ENCODE data around the gene PNPLA8. TPM values are rescaled to one million over a fixed set of nuclear protein-coding genes. Genes with fewer than 3 reads are reported as not detected.

Gene PNPLA8
- total RNA-seq, 1 donor from 2014 or later = 17.1 TPM

DNA sequence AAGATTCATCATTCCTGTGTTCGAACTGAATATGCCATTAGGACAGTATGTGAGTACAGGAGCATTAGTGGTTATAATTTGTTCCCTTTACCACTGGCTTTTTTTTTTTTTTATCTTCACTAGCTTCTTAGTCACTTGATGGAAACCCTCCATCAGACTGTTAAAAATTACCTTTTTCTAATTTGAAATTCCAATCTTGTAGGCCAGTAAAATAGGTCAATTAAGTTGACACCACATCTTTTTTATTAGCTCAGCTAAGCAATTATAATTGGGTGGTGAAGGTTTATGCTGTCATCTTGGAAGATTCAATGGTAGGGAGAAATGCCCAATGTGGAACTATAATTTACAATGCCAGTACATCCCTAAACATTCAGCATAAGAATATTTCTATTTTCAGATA, 75.8 kb downstream of the PNPLA8 start:
- Mint-ChIP-seq H3K9me3 (ENCODE audit: low read depth) (no peaks in the 10 kb centered on the region), H3K36me3 (ENCODE audit: insufficient read depth) (no peaks in the 10 kb centered on the region), H3K4me1 (ENCODE audit: low read depth) (peaks cover 18% of the 10 kb centered on the region), H3K27me3 (peaks cover 7% of the 10 kb centered on the region), H3K27ac (no peak overlapping the region), H3K4me3 (ENCODE audit: low read depth) (no peak overlapping the region)
- DNase-seq (ENCODE audit: low spot score, unreplicated experiment) = no peak
- TF ChIP-seq, protein P1, sequence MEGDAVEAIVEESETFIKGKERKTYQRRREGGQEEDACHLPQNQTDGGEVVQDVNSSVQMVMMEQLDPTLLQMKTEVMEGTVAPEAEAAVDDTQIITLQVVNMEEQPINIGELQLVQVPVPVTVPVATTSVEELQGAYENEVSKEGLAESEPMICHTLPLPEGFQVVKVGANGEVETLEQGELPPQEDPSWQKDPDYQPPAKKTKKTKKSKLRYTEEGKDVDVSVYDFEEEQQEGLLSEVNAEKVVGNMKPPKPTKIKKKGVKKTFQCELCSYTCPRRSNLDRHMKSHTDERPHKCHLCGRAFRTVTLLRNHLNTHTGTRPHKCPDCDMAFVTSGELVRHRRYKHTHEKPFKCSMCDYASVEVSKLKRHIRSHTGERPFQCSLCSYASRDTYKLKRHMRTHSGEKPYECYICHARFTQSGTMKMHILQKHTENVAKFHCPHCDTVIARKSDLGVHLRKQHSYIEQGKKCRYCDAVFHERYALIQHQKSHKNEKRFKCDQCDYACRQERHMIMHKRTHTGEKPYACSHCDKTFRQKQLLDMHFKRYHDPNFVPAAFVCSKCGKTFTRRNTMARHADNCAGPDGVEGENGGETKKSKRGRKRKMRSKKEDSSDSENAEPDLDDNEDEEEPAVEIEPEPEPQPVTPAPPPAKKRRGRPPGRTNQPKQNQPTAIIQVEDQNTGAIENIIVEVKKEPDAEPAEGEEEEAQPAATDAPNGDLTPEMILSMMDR (IDR thresholded peaks at IDR 0.05; ENCODE audit: unreplicated experiment) = no peak

DNA sequence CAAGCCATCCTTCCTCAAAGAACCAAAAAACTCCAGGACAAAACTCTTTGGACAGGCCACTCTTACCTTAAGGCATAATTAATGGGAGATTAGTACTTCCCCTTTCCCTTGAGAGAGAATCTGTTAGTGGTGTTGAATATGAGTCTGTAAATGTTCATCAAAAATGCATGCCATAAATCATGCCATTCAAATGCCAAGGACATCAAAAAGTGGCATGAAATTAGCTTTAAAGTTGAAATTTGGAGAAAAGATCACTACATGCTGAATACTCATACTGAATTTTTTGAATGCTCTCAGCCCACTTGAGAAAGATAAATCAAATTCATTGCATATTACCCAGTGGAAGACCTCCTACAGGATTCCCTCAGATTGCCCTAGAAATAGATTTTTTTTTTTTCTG, 76.4 kb downstream of the PNPLA8 start:
- DNase-seq (ENCODE audit: low spot score, unreplicated experiment) = no peak
- H3K4me3 Mint-ChIP-seq (ENCODE audit: low read depth) = peak overlapping the region; percentile 41
- no peaks in the 10 kb centered on the region for H3K9me3 Mint-ChIP-seq (ENCODE audit: low read depth)
- TF ChIP-seq, protein P1 (IDR thresholded peaks at IDR 0.05; ENCODE audit: unreplicated experiment) = no peak
- H3K27me3 Mint-ChIP-seq = peaks cover 4% of the 10 kb centered on the region
- H3K4me1 Mint-ChIP-seq (ENCODE audit: low read depth) = peaks cover 16% of the 10 kb centered on the region
- no peaks in the 10 kb centered on the region for H3K36me3 Mint-ChIP-seq (ENCODE audit: insufficient read depth)
- peak overlapping the region; percentile 87 for H3K27ac Mint-ChIP-seq

DNA sequence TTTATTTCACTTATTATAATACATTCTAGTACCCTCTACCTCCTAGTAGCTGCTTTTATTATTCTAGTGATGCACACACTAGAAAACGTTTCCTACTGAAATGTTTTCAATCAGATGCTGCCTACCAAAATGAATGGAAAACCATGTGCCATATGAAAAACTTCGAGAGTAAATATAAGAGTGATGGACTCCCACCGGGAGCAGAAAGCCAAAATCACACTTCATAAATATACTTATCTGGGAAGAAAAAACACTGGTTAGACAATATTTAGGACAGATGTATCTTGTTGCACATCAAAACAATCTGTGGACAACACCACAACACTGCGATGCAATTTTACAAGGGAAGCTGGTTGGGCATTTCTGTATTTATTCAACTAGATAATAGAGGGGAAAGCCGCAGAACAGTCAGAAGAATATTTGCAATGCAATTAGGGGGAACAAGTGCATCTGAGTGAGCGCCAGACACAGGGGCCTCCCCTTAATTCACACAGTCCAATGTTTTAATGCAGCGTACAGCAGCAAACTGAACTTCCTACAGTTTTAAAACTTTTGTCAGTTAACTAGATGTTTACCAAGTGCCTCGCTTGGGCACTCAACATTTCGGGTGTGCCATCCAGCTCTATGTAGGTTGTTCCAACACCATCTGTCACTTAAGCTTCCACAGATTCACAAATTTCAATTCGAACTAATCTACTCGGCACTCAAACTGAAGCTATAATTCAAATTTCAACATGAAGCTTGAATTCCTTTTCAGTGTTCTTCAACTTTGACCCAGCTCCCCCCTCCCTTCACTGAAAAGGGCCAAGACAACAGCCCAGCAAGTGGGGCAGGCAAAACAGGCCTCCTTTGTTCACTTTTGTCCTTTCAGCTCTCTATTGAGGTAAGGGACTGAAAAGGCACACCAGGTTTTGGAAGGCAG, 77.1 kb downstream of the PNPLA8 start:
- Mint-ChIP-seq H3K4me3 (ENCODE audit: low read depth) (peak overlapping the region; percentile 41), H3K36me3 (ENCODE audit: insufficient read depth) (no peaks in the 10 kb centered on the region), H3K27me3 (no peaks in the 10 kb centered on the region), H3K9me3 (ENCODE audit: low read depth) (no peaks in the 10 kb centered on the region), H3K4me1 (ENCODE audit: low read depth) (peaks cover 16% of the 10 kb centered on the region), H3K27ac (peak overlapping the region; percentile 87)
- TF ChIP-seq, protein P1 (IDR thresholded peaks at IDR 0.05; ENCODE audit: unreplicated experiment) = no peak
- no peak for DNase-seq (ENCODE audit: low spot score, unreplicated experiment)

DNA sequence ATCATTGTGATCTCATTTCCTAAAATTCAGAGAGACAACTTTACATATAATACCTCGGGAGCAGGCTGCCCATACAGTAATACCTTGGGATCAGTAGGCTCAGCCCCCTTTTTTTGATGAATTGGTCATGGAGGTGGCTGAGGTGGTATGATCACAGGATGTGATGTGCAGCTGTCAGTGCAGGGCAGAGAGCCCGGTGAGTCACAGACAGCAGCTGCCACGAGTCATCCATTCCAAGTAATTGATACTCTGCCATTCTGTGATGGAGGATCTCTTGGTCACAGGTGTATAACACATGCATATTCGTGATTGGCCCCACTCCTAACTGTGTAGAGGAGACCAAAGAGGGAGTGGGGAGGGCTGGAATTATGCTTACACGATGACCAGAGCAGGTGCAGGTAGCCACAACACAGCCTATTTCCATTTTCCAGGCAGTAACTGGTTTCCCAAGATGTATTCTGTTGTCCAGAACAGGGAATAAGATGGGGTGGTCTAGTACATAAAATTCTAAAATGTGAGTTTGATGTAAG, 83.8 kb downstream of the PNPLA8 start:
- TF ChIP-seq, protein P1 (IDR thresholded peaks at IDR 0.05; ENCODE audit: unreplicated experiment) = no peak
- Mint-ChIP-seq H3K27ac (no peak overlapping the region), H3K27me3 (no peaks in the 10 kb centered on the region), H3K9me3 (ENCODE audit: low read depth) (no peaks in the 10 kb centered on the region), H3K36me3 (ENCODE audit: insufficient read depth) (no peaks in the 10 kb centered on the region), H3K4me1 (ENCODE audit: low read depth) (peaks cover 1% of the 10 kb centered on the region), H3K4me3 (ENCODE audit: low read depth) (no peak overlapping the region)
- no peak for DNase-seq (ENCODE audit: low spot score, unreplicated experiment)

DNA sequence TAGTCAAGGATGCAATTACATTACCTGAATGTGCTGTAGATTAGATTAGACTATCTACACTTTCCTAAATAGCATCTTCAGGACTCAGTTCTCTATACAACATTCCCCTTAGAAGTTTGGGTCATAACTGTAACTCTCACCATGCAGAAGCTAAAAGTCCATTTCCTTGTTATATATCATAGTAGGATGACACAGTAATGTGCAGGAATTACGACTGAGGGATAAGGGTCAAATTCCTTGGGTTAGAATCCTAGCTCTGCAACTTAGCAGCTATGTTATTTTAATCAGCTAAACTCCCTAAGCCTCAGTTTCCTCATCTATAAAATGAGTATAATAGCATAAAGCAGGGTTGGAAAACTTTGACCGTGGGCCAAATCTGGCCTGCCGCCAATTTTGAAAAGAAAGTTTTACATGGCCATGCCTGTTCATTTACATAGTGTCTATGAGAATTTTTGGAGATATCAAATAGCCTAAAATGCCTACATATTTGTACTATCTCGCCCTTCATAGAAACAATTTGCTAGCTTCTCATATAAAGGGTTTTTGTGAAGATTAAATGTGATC, 84.5 kb downstream of the PNPLA8 start:
- no peak overlapping the region for H3K27ac Mint-ChIP-seq

More for the DNA sequence above, 84.5 kb downstream of the PNPLA8 start:
- TF ChIP-seq, protein P1 (IDR thresholded peaks at IDR 0.05; ENCODE audit: unreplicated experiment) = no peak
- H3K36me3 Mint-ChIP-seq (ENCODE audit: insufficient read depth) = no peaks in the 10 kb centered on the region
- peaks cover 1% of the 10 kb centered on the region for H3K4me1 Mint-ChIP-seq (ENCODE audit: low read depth)
- no peaks in the 10 kb centered on the region for H3K27me3 Mint-ChIP-seq
- DNase-seq (ENCODE audit: low spot score, unreplicated experiment) = no peak
- H3K9me3 Mint-ChIP-seq (ENCODE audit: low read depth) = no peaks in the 10 kb centered on the region
- H3K4me3 Mint-ChIP-seq (ENCODE audit: low read depth) = no peak overlapping the region

Data from progenitor cell of endocrine pancreas (in vitro differentiated cells).